HepG2 (cell line): ENCODE measurements around the gene CREM. TPM values are rescaled to one million over a fixed set of nuclear protein-coding genes. Genes with fewer than 3 reads are reported as not detected.

Source experiments
- BATF2 ChIP-seq: sonication (generic); formaldehyde crosslinking; IDR thresholded peaks from 2 replicates; pipeline ENCODE4 v1.8.0; 2022; ENCODE audit warnings: mild to moderate bottlenecking, missing genetic modification reagents, moderate library complexity
- BORCS8-MEF2B ChIP-seq: sonication (generic); formaldehyde crosslinking; IDR thresholded peaks from 2 replicates; pipeline ENCODE4 v1.8.0; 2022; ENCODE audit warnings: mild to moderate bottlenecking, missing genetic modification reagents
- CENPX ChIP-seq: sonication (generic); formaldehyde crosslinking; IDR thresholded peaks from 2 replicates; pipeline ENCODE4 v1.9.0; 2021; ENCODE audit warnings: mild to moderate bottlenecking, missing genetic modification reagents, moderate library complexity
- DNMT3B ChIP-seq: conservative IDR thresholded peaks from 2 replicates; pipeline ENCODE4 v1.6.1; 2016; ENCODE audit warnings: missing biosample characterization, control low read depth
- FOXK1 ChIP-seq: sonication (generic); formaldehyde crosslinking; IDR thresholded peaks from 2 replicates; pipeline ENCODE4 v1.4.0; 2020; ENCODE audit warnings: low read depth, missing genetic modification reagents, borderline replicate concordance
- KMT2A ChIP-seq: sonication (generic); formaldehyde crosslinking; IDR thresholded peaks from 2 replicates; pipeline ENCODE4 v1.4.0; 2020; ENCODE audit warnings: missing genetic modification reagents
- MBD4 ChIP-seq: IDR thresholded peaks from 2 replicates; pipeline ENCODE4 v1.6.1; 2012; ENCODE audit warnings: low read length, inconsistent platforms, borderline replicate concordance
- MLX ChIP-seq: IDR thresholded peaks from 2 replicates; pipeline ENCODE4 v1.6.1; 2016
- PAWR ChIP-seq: sonication (generic); formaldehyde crosslinking; IDR thresholded peaks from 2 replicates; pipeline ENCODE4 v1.4.0; 2020; ENCODE audit warnings: missing genetic modification reagents, mild to moderate bottlenecking, borderline replicate concordance
- PTBP1 ChIP-seq: fragments of 200-400 bp; formaldehyde crosslinking; IDR thresholded peaks from 2 replicates; pipeline ENCODE4 v1.6.1; 2018; ENCODE audit warnings: low read length, low read depth; ENCODE audit not compliant: poor library complexity, severe bottlenecking
- SIN3A ChIP-seq: IDR thresholded peaks from 2 replicates; pipeline ENCODE4 v1.6.1; 2011; ENCODE audit warnings: low read depth, mild to moderate bottlenecking, control low read depth, low read length, borderline replicate concordance
- SNAI1 ChIP-seq: sonication (generic); formaldehyde crosslinking; IDR thresholded peaks from 2 replicates; pipeline ENCODE4 v1.5.0; 2020; ENCODE audit warnings: mild to moderate bottlenecking, missing genetic modification reagents, borderline replicate concordance
- SOX13 ChIP-seq, 3 experiments: fragments of 450-650 bp in 1 of 3; sonication (generic) in 1 of 3; formaldehyde crosslinking in 1 of 3; IDR thresholded peaks in 2 of 3; conservative IDR thresholded peaks in 1 of 3; 2 replicates each; pipeline versions ENCODE4 v1.5.0 to v1.6.1; 2016 to 2020; ENCODE audit warnings: antibody characterized with exemption in 1 of 3, mild to moderate bottlenecking in 1 of 3, missing compliant biosample characterization in 1 of 3, missing genetic modification reagents in 1 of 3, moderate library complexity in 1 of 3
- TCF7 ChIP-seq: sonication (generic); IDR thresholded peaks from 2 replicates; pipeline ENCODE4 v1.6.1; 2016; ENCODE audit warnings: antibody characterized with exemption, low read depth
- XRCC5 ChIP-seq: fragments of 200-400 bp; formaldehyde crosslinking; optimal IDR thresholded peaks from 2 replicates; pipeline ENCODE3; 2017; ENCODE audit warnings: mild to moderate bottlenecking, low read length
- ZBTB43 ChIP-seq: sonication (generic); formaldehyde crosslinking; conservative IDR thresholded peaks from 2 replicates; pipeline ENCODE4 v1.4.0; 2020; ENCODE audit warnings: missing genetic modification reagents
- ZNF121 ChIP-seq: sonication (generic); formaldehyde crosslinking; IDR thresholded peaks from 2 replicates; pipeline ENCODE4 v1.5.0; 2020; ENCODE audit warnings: mild to moderate bottlenecking, missing genetic modification reagents
- ZNF230 ChIP-seq: sonication (generic); formaldehyde crosslinking; IDR thresholded peaks from 2 replicates; pipeline ENCODE4 v1.4.0; 2020; ENCODE audit warnings: mild to moderate bottlenecking, missing genetic modification reagents
- ZNF678 ChIP-seq: sonication (generic); formaldehyde crosslinking; IDR thresholded peaks from 2 replicates; pipeline ENCODE4 v1.4.0; 2020; ENCODE audit warnings: mild to moderate bottlenecking, missing genetic modification reagents
- ZNF788 ChIP-seq: sonication (generic); formaldehyde crosslinking; IDR thresholded peaks from 2 replicates; pipeline ENCODE4 v1.5.0; 2020; ENCODE audit warnings: mild to moderate bottlenecking, missing genetic modification reagents, borderline replicate concordance
- ZZZ3 ChIP-seq: sonication (generic); formaldehyde crosslinking; IDR thresholded peaks from 2 replicates; pipeline ENCODE4 v1.4.0; 2020; ENCODE audit warnings: missing genetic modification reagents, mild to moderate bottlenecking, borderline replicate concordance
- polyA plus RNA-seq, 8 experiments: library from polyadenylated mRNA; depleted of rRNA in 3 of 8; stranded (reverse) in 7 of 8; unstranded in 1 of 8; fragments of >200 nt; fragmentation: Illumina TruSeq in 4 of 8; extraction: Trizol in 4 of 8; gene quantifications; 2 replicates each; pipeline versions ENCODE4 v1.2.1 to v1.2.3, GENCODE V29; 2011 to 2016; ENCODE audit warnings: low read depth in 4 of 8, missing spikeins in 1 of 8, mixed read lengths in 1 of 8; ENCODE audit not compliant: insufficient read depth in 1 of 8
- total RNA-seq, 5 experiments: library from RNA; depleted of rRNA; stranded (reverse); fragments of >200 nt; fragmentation: Illumina TruSeq; extraction: Trizol; gene quantifications; 2 replicates each; pipeline ENCODE4 v1.2.3, GENCODE V29; 2016; ENCODE audit warnings: low read depth in 1 of 5
- TF ChIP-seq, protein P1 (sequence below): sonication (generic); formaldehyde crosslinking; IDR thresholded peaks from 2 replicates; pipeline ENCODE4 v1.4.0; 2020; ENCODE audit warnings: mild to moderate bottlenecking, missing genetic modification reagents, borderline replicate concordance
- TF ChIP-seq, protein P2 (sequence below): sonication (generic); formaldehyde crosslinking; IDR thresholded peaks from 2 replicates; pipeline ENCODE4 v1.5.1; 2020; ENCODE audit warnings: mild to moderate bottlenecking, moderate library complexity, missing genetic modification reagents

The CREM gene
- total and polyA plus RNA-seq, 2 of the 13 experiments (the other 11 are each of a cell fraction or from before 2014, with no cell fraction given), result 21.3 to 25.4 TPM

- TF ChIP-seq, protein P1, sequence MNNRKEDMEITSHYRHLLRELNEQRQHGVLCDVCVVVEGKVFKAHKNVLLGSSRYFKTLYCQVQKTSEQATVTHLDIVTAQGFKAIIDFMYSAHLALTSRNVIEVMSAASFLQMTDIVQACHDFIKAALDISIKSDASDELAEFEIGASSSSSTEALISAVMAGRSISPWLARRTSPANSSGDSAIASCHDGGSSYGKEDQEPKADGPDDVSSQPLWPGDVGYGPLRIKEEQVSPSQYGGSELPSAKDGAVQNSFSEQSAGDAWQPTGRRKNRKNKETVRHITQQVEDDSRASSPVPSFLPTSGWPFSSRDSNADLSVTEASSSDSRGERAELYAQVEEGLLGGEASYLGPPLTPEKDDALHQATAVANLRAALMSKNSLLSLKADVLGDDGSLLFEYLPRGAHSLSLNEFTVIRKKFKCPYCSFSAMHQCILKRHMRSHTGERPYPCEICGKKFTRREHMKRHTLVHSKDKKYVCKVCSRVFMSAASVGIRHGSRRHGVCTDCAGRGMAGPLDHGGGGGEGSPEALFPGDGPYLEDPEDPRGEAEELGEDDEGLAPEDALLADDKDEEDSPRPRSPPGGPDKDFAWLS (CRISPR knock-in tag), result no peak
- TF ChIP-seq ZNF121 (CRISPR knock-in tag) (no peak), MBD4 (no peak), ZZZ3 (CRISPR knock-in tag) (no peak), SIN3A (no peak), ZNF788 (CRISPR knock-in tag) (no peak), SNAI1 (no peak), PTBP1 (no peak), FOXK1 (peak; percentile 31; the same call in 1 of the 2 replicates), CENPX (no peak), PAWR (CRISPR knock-in tag) (no peak), KMT2A (no peak), DNMT3B (no peak), ZBTB43 (no peak), SOX13 (IDR thresholded peaks at IDR 0.05) (no peak), SOX13 (CRISPR knock-in tag; conservative IDR thresholded peaks at IDR 0.05 in 1 of 2, IDR thresholded peaks at IDR 0.05 in 1 of 2) (no peak; a peak in 2 of 4 replicates), TCF7 (no peak), ZNF230 (CRISPR knock-in tag) (no peak), BORCS8-MEF2B (CRISPR knock-in tag) (no peak), MLX (CRISPR knock-in tag) (no peak), BATF2 (no peak), ZNF678 (CRISPR knock-in tag) (no peak), XRCC5 (no peak)
- TF ChIP-seq, protein P2, sequence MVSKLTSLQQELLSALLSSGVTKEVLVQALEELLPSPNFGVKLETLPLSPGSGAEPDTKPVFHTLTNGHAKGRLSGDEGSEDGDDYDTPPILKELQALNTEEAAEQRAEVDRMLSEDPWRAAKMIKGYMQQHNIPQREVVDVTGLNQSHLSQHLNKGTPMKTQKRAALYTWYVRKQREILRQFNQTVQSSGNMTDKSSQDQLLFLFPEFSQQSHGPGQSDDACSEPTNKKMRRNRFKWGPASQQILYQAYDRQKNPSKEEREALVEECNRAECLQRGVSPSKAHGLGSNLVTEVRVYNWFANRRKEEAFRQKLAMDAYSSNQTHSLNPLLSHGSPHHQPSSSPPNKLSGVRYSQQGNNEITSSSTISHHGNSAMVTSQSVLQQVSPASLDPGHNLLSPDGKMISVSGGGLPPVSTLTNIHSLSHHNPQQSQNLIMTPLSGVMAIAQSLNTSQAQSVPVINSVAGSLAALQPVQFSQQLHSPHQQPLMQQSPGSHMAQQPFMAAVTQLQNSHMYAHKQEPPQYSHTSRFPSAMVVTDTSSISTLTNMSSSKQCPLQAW (CRISPR knock-in tag), result no peak
These were observed 93.5 kb downstream of the CREM start (continued) for GRCh38 chr10:35219891-35220890.
